ENCODE data around the gene BACE1.

The BACE1 gene

GRCh38 chr11:117319214-117319840, 3.3 kb upstream of the BACE1 start:
- TF ChIP-seq, protein P1, sequence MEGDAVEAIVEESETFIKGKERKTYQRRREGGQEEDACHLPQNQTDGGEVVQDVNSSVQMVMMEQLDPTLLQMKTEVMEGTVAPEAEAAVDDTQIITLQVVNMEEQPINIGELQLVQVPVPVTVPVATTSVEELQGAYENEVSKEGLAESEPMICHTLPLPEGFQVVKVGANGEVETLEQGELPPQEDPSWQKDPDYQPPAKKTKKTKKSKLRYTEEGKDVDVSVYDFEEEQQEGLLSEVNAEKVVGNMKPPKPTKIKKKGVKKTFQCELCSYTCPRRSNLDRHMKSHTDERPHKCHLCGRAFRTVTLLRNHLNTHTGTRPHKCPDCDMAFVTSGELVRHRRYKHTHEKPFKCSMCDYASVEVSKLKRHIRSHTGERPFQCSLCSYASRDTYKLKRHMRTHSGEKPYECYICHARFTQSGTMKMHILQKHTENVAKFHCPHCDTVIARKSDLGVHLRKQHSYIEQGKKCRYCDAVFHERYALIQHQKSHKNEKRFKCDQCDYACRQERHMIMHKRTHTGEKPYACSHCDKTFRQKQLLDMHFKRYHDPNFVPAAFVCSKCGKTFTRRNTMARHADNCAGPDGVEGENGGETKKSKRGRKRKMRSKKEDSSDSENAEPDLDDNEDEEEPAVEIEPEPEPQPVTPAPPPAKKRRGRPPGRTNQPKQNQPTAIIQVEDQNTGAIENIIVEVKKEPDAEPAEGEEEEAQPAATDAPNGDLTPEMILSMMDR (IDR thresholded peaks at IDR 0.05; ENCODE audit: borderline replicate concordance, control extremely low read depth, extremely low read depth, insufficient read depth, missing control alignments) = no peak

DNA sequence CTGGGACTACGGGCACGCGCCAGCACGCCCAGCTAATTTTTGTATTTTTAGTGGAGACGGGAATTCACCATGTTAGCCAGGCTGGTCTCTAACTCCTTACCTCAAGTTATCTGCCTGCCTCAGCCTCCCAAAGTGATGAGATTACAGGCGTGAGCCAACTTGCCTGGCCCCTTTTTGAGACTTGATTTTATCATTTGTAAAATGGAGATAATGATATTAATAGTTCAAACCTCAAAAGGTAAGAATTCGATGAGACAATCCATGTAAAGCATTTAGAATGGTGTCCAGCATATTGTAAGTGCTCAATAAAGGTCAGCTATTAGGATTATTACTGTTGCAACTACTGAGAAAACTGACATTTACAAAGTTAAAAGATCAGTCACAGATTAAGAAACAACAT, 2.7 kb upstream of the BACE1 start:
- DNase-seq (ENCODE audit: low spot score) = no peak
- in situ Hi-C loops (cut with MboI; ENCODE audit: low sequenced_read_pairs, unreplicated experiment) = no loop called here
- TF ChIP-seq, protein P1 (IDR thresholded peaks at IDR 0.05; ENCODE audit: borderline replicate concordance, control extremely low read depth, extremely low read depth, insufficient read depth, missing control alignments) = no peak

More at GRCh38 chr11:117319214-117319840, 3.3 kb upstream of the BACE1 start:
- no peak for DNase-seq (ENCODE audit: low spot score)
- in situ Hi-C loops (cut with MboI; ENCODE audit: low sequenced_read_pairs, unreplicated experiment) = no loop called here

DNA sequence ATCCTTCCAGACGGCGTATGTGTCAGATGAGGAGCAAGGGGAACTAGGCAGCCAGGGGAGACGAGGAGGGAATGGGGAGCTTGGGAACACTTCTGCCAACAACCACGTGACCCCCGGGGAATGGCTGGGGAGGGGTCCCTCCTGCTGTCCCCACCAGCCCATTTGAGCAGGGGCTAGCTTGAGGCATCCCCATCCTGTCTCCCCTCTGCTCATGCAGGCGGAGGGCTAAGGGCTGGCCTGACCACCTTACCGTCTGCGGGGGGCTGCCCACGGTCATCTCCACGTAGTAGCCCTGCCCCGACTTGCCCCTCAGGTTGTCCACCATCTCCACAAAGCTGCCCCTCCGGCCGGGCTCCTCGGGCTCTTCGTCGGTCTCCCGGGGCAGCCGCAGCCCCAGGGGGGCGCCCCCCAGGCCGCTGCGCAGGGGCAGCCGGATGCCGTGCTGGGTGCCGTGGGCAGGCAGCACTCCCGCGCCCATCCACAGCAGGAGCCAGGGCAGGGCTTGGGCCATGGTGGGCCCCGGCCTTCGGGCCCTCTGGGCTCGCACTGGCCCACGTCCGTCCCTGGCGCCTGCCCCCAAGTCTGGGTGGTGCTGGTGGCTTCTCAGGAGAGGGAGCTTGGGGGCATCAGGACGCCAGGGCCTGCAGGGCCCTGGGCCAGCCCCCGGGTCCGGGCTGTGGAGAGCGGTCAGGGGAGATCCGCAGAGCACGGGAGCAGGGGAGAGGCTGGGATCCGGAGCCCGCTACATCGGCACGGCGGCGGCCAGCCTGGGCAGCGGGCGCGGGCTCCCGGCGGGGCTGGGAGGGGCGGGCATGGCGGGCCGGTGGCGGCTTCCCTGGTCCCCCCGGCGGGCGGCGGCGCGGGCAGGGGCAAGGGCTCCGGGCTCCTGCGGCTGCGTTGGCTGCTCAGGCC, 515 bp downstream of the BACE1 start:
- peak; percentile 65 for DNase-seq (ENCODE audit: low spot score)
- in situ Hi-C loops (cut with MboI; ENCODE audit: low sequenced_read_pairs, unreplicated experiment) = no loop called here
- TF ChIP-seq, protein P1 (IDR thresholded peaks at IDR 0.05; ENCODE audit: borderline replicate concordance, control extremely low read depth, extremely low read depth, insufficient read depth, missing control alignments) = no peak

- in situ Hi-C loops (cut with MboI; ENCODE audit: low sequenced_read_pairs, unreplicated experiment) = no loop called here
- TF ChIP-seq, protein P1 (IDR thresholded peaks at IDR 0.05; ENCODE audit: borderline replicate concordance, control extremely low read depth, extremely low read depth, insufficient read depth, missing control alignments) = no peak
- DNase-seq (ENCODE audit: low spot score) = no peak
Measured at GRCh38 chr11:117314840-117315239, 1.2 kb downstream of the BACE1 start.

DNA sequence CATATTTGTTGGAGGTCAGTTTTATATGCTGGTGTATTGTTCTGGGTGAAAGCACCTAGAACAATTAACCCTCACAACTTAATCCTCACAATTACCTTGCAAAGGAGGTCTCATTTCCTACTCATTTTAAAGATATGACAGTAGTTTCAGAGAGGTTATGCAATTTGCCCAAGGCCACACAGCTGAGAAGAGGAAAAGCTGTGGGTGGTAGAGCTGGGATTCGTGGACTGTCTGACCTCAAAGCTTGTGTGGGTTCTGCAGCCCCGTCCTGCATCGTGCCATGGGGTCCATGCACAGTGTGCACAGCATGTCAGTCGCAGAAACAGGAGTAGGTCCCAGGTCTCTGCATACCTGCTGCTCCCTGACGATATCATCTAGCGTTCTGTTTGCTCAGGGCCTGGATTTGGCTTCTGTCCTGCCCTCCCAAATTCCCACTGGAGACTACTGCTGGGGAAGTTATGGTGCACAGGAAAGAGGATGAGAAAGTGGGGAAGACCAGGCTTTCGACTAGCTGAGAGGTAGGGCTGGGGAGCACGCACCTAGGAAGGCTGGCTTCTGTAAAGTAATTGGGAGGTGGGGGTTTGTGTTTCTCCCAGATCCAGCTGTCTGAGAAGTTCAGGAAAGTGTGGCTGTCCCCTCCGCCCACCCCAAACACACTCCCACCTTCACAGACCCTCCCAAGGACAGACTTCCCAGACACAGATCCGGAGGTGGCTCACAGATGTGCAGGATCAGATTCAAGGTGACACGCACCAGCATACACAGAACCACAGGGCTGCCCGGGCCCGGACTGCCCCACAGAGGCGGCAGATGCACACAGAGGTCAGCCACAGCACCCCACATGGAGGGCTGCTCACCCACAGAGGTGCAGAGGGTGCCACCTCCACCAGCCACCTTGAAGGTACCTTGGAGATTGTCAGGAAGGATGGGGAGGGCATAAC, 2.0 kb downstream of the BACE1 start:
- no peak for DNase-seq (ENCODE audit: low spot score)
- TF ChIP-seq, protein P1 (IDR thresholded peaks at IDR 0.05; ENCODE audit: borderline replicate concordance, control extremely low read depth, extremely low read depth, insufficient read depth, missing control alignments) = no peak
- in situ Hi-C loops (cut with MboI; ENCODE audit: low sequenced_read_pairs, unreplicated experiment) = no loop called here

- TF ChIP-seq, protein P1 (IDR thresholded peaks at IDR 0.05; ENCODE audit: borderline replicate concordance, control extremely low read depth, extremely low read depth, insufficient read depth, missing control alignments) = no peak
- DNase-seq (ENCODE audit: low spot score) = no peak
- in situ Hi-C loops (cut with MboI; ENCODE audit: low sequenced_read_pairs, unreplicated experiment) = no loop called here
Measured at GRCh38 chr11:117313091-117313490, 3.0 kb downstream of the BACE1 start.

All from GM13976 (cell line).